ENCODE measurements around the gene NCF4. TPM values are rescaled to one million over a fixed set of nuclear protein-coding genes. Genes with fewer than 3 reads are reported as not detected.

Gene NCF4
- total RNA-seq, 1 donor from 2014 or later = not detected

DNA sequence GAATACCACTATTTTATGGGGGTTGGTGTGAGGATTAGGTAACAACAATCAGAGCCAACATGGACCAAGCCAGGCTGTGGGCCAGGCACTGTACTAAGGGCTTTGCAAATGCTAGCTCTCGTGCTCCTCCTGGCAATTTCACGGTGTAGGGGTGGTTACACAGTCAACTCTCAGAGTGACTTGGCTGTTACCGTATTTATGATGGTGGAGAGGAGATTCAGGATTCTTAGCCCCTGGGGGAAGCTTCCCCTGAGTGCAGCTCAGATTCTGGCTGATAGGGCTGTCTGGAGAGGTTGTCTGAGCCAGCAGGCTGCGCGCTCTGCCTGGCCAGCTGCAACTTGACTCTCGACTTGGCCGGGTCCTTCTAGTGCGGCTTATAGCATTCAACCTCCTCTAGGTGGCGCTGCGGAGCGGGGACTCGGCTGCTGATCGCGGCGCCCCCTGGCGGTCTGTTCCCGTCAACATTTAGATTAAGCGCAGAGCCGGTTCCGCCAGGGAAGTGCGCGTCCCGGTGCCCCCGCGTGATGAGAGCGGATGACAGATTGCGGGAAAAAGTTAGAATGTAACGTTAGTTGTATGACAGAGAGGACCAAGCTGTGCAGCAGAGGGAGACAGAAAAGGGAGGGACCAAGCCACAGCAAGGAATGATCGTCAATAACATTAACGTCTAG, 4.5 kb upstream of the NCF4 start:
- TF ChIP-seq, protein P1, sequence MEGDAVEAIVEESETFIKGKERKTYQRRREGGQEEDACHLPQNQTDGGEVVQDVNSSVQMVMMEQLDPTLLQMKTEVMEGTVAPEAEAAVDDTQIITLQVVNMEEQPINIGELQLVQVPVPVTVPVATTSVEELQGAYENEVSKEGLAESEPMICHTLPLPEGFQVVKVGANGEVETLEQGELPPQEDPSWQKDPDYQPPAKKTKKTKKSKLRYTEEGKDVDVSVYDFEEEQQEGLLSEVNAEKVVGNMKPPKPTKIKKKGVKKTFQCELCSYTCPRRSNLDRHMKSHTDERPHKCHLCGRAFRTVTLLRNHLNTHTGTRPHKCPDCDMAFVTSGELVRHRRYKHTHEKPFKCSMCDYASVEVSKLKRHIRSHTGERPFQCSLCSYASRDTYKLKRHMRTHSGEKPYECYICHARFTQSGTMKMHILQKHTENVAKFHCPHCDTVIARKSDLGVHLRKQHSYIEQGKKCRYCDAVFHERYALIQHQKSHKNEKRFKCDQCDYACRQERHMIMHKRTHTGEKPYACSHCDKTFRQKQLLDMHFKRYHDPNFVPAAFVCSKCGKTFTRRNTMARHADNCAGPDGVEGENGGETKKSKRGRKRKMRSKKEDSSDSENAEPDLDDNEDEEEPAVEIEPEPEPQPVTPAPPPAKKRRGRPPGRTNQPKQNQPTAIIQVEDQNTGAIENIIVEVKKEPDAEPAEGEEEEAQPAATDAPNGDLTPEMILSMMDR (IDR thresholded peaks at IDR 0.05; ENCODE audit: unreplicated experiment) = peak; percentile 100
- Mint-ChIP-seq H3K27ac (peak overlapping the region; percentile 11), H3K4me1 (peaks cover 6% of the 10 kb centered on the region), H3K36me3 (no peaks in the 10 kb centered on the region), H3K9me3 (no peaks in the 10 kb centered on the region), H3K27me3 (ENCODE audit: low read depth) (peaks cover 26% of the 10 kb centered on the region), H3K4me3 (no peak overlapping the region)
- DNase-seq (ENCODE audit: low spot score in 2 of 2, unreplicated experiment in 2 of 2) = peak; percentile 95 to 99

DNA sequence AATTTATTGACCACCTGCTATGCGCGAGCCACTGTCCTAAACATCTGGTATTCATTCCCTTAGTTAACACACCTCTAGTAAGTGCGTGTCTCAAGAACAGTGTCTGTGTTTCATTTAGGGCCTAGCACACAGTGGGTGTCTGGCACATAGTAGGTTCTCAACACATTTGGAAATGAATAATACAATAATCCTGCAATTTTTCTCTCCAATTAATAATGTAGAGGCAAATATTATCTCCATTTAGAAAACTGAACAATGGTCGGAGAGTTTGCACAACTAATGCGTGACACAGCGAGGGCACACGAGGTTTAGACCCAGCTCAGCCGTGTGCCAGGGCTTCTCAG, 4.0 kb upstream of the NCF4 start:
- H3K9me3 Mint-ChIP-seq = no peaks in the 10 kb centered on the region
- H3K4me1 Mint-ChIP-seq = peaks cover 6% of the 10 kb centered on the region
- TF ChIP-seq, protein P1 (IDR thresholded peaks at IDR 0.05; ENCODE audit: unreplicated experiment) = no peak
- no peak for DNase-seq (ENCODE audit: low spot score in 2 of 2, unreplicated experiment in 2 of 2)
- no peak overlapping the region for H3K4me3 Mint-ChIP-seq
- no peak overlapping the region for H3K27ac Mint-ChIP-seq
- H3K36me3 Mint-ChIP-seq = no peaks in the 10 kb centered on the region
- peaks cover 26% of the 10 kb centered on the region for H3K27me3 Mint-ChIP-seq (ENCODE audit: low read depth)

DNA sequence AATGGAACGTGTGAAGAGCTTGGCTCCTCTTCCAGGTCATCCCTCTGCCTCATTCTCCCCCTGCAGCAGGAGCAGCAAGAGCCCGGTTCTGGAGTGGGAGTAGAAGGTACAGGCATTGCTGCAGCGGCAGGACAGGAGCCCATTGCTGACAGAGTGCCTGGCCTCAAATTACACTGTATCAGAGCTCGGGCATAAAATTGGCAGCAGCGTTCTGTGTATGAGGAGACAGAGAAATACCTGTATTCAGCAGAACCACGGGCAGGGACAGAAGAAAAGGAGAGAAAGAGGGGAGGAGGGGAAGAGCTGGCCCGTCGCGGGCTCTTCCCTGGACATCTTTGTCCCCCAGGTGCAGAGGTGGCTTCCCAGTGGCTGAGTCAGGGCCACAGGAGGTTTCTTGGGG, 2.6 kb upstream of the NCF4 start:
- H3K27ac Mint-ChIP-seq = no peak overlapping the region
- H3K27me3 Mint-ChIP-seq (ENCODE audit: low read depth) = peaks cover 26% of the 10 kb centered on the region
- TF ChIP-seq, protein P1 (IDR thresholded peaks at IDR 0.05; ENCODE audit: unreplicated experiment) = no peak
- H3K4me1 Mint-ChIP-seq = peaks cover 6% of the 10 kb centered on the region
- H3K36me3 Mint-ChIP-seq = no peaks in the 10 kb centered on the region
- H3K4me3 Mint-ChIP-seq = no peak overlapping the region
- no peaks in the 10 kb centered on the region for H3K9me3 Mint-ChIP-seq
- no peak for DNase-seq (ENCODE audit: low spot score in 2 of 2, unreplicated experiment in 2 of 2)

DNA sequence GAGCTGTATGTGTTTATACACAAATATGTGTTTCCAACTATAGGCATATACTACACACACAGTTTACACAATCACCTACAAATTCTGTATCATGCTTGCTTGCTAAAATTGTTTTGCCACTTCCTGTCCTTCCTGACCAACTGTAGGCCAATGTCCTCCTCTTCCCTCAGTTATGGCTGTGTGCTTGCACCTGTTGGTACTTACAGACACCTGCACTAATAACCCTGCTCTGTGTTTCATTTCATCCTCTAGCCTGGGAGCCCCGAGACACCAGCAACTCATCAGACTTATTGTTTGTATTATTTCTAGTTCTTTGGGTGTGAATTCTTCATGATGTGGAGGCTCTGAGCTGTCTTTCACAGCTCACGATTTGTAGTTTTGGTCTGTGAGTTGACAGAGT, 1.8 kb upstream of the NCF4 start:
- peaks cover 6% of the 10 kb centered on the region for H3K4me1 Mint-ChIP-seq

DNA sequence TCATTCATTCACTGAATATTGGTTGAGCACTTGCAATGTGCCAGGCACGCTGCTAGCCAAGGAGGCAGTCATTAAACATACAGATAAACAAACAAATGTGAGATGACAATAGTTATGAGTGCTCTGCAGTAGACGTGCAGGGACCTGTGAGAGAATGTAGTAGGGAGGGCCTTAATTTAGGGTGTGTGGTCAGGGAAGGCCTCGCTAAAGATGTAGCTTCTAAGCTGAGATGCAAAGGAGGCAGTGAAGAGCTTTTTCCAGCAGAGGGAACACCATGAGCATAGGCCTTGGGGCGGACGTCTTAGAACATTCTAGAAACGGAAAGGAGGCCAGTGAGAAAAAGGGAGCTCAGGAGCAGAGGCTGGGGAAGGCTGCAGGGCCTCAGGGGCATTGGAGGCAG, 789 bp upstream of the NCF4 start:
- H3K27me3 Mint-ChIP-seq (ENCODE audit: low read depth) = peaks cover 32% of the 10 kb centered on the region
- H3K4me3 Mint-ChIP-seq = no peak overlapping the region
- no peak for DNase-seq (ENCODE audit: low spot score in 2 of 2, unreplicated experiment in 2 of 2)
- no peaks in the 10 kb centered on the region for H3K9me3 Mint-ChIP-seq
- TF ChIP-seq, protein P1 (IDR thresholded peaks at IDR 0.05; ENCODE audit: unreplicated experiment) = no peak
- no peak overlapping the region for H3K27ac Mint-ChIP-seq
- H3K36me3 Mint-ChIP-seq = no peaks in the 10 kb centered on the region
- H3K4me1 Mint-ChIP-seq = peaks cover 6% of the 10 kb centered on the region

More for the DNA sequence above, 1.8 kb upstream of the NCF4 start:
- Mint-ChIP-seq H3K9me3 (no peaks in the 10 kb centered on the region), H3K4me3 (no peak overlapping the region), H3K27me3 (ENCODE audit: low read depth) (peaks cover 26% of the 10 kb centered on the region), H3K27ac (no peak overlapping the region), H3K36me3 (no peaks in the 10 kb centered on the region)
- TF ChIP-seq, protein P1 (IDR thresholded peaks at IDR 0.05; ENCODE audit: unreplicated experiment) = no peak
- no peak for DNase-seq (ENCODE audit: low spot score in 2 of 2, unreplicated experiment in 2 of 2)

DNA sequence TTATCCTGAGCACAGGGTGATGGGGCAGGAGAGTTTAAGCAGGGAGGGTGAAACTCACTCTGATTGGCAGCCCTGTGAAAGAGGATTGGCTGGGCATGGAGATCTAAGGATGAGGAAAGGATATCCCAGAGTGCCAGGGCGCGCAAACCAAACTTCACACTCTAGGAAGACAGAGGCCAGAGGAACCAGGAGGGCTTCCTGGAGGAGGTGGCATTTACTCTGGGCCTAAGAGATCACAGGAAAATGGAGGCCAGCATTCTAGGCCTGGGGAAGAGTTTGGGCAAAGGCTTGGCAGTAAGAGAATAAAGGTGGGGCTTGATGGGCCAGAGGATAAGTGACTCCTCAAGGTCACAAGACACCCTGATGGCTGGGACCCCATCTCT, 377 bp upstream of the NCF4 start:
- Mint-ChIP-seq H3K4me3 (no peak overlapping the region), H3K27ac (no peak overlapping the region), H3K27me3 (ENCODE audit: low read depth) (peaks cover 36% of the 10 kb centered on the region), H3K4me1 (peaks cover 6% of the 10 kb centered on the region), H3K9me3 (no peaks in the 10 kb centered on the region), H3K36me3 (no peaks in the 10 kb centered on the region)
- TF ChIP-seq, protein P1 (IDR thresholded peaks at IDR 0.05; ENCODE audit: unreplicated experiment) = no peak
- no peak for DNase-seq (ENCODE audit: low spot score in 2 of 2, unreplicated experiment in 2 of 2)
